ENCODE data around the gene EFCAB7. TPM values are rescaled to one million over a fixed set of nuclear protein-coding genes. Genes with fewer than 3 reads are reported as not detected.

Gene EFCAB7
- total RNA-seq, 2 experiments from 2014 or later, result 5.7 to 8.9 TPM

GRCh38 chr1:63509718-63510117, 13.6 kb upstream of the EFCAB7 start:
- no peaks in the 10 kb centered on the region for H3K27me3 ChIP-seq (ENCODE audit: control insufficient read depth in 1 of 2, insufficient read depth in 2 of 2, low read length in 2 of 2)
- CTCF ChIA-PET, result no interaction called here
- no peak for ATAC-seq (ENCODE audit: poor library complexity)
- Mint-ChIP-seq H3K27ac (no peak overlapping the region), H3K9me3 (no peaks in the 10 kb centered on the region), H3K4me3 (no peak overlapping the region), H3K36me3 (ENCODE audit: low read depth) (peaks cover 11% of the 10 kb centered on the region), H3K4me1 (ENCODE audit: low read depth) (no peaks in the 10 kb centered on the region), H3K27me3 (no peaks in the 10 kb centered on the region)
- POLR2A ChIA-PET, result no interaction called here
- TF ChIP-seq CTCF (IDR thresholded peaks at IDR 0.05), result no peak
- H3K36me3 ChIP-seq (ENCODE audit: insufficient read depth, low read length), result peaks cover 6% of the 10 kb centered on the region
- H3K4me1 ChIP-seq (ENCODE audit: insufficient read depth, low read length), result no peaks in the 10 kb centered on the region
- no peak overlapping the region for H3K4me3 ChIP-seq (ENCODE audit: low read length)
- DNase-seq, result no peak
- intact Hi-C loops (cut with DNase I, micrococcal nuclease), result no loop called here
- H3K9me3 ChIP-seq (ENCODE audit: control insufficient read depth in 1 of 2, insufficient read depth in 1 of 2, low read length in 2 of 2), result no peaks in the 10 kb centered on the region
- H3K27ac ChIP-seq (ENCODE audit: low read depth in 1 of 2, low read length in 2 of 2), result no peak overlapping the region

GRCh38 chr1:63512584-63512983, 10.7 kb upstream of the EFCAB7 start:
- no peaks in the 10 kb centered on the region for H3K27me3 Mint-ChIP-seq
- H3K4me3 Mint-ChIP-seq, result no peak overlapping the region
- no peaks in the 10 kb centered on the region for H3K4me1 Mint-ChIP-seq (ENCODE audit: low read depth)
- CTCF ChIA-PET, result no interaction called here
- H3K27ac ChIP-seq (ENCODE audit: low read depth in 1 of 2, low read length in 2 of 2), result no peak overlapping the region
- H3K4me1 ChIP-seq (ENCODE audit: insufficient read depth, low read length), result no peaks in the 10 kb centered on the region
- DNase-seq, result no peak
- no peaks in the 10 kb centered on the region for H3K27me3 ChIP-seq (ENCODE audit: control insufficient read depth in 1 of 2, insufficient read depth in 2 of 2, low read length in 2 of 2)
- POLR2A ChIA-PET, result interaction anchor here (1.0 kb wide), 1 partner anchor 10 kb away, joined by 3 read pairs; no protein-coding TSS in a partner anchor
- H3K9me3 ChIP-seq (ENCODE audit: control insufficient read depth in 1 of 2, insufficient read depth in 1 of 2, low read length in 2 of 2), result no peaks in the 10 kb centered on the region
- TF ChIP-seq CTCF (IDR thresholded peaks at IDR 0.05), result no peak
- no peaks in the 10 kb centered on the region for H3K36me3 ChIP-seq (ENCODE audit: insufficient read depth, low read length)
- no peak for ATAC-seq (ENCODE audit: poor library complexity)
- intact Hi-C loops (cut with DNase I, micrococcal nuclease), result no loop called here
- H3K9me3 Mint-ChIP-seq, result no peaks in the 10 kb centered on the region
- peaks cover 4% of the 10 kb centered on the region for H3K36me3 Mint-ChIP-seq (ENCODE audit: low read depth)
- H3K27ac Mint-ChIP-seq, result no peak overlapping the region
- no peak overlapping the region for H3K4me3 ChIP-seq (ENCODE audit: low read length)

- CTCF ChIA-PET, result no interaction called here
Observed at GRCh38 chr1:63516629-63517028, 6.7 kb upstream of the EFCAB7 start.

More at GRCh38 chr1:63516629-63517028, 6.7 kb upstream of the EFCAB7 start:
- H3K27ac ChIP-seq (ENCODE audit: low read depth in 1 of 2, low read length in 2 of 2), result no peak overlapping the region
- POLR2A ChIA-PET, result no interaction called here
- Mint-ChIP-seq H3K36me3 (ENCODE audit: low read depth) (no peaks in the 10 kb centered on the region), H3K4me3 (no peak overlapping the region), H3K4me1 (ENCODE audit: low read depth) (peaks cover 13% of the 10 kb centered on the region), H3K27ac (no peak overlapping the region), H3K27me3 (no peaks in the 10 kb centered on the region), H3K9me3 (no peaks in the 10 kb centered on the region)
- no peaks in the 10 kb centered on the region for H3K36me3 ChIP-seq (ENCODE audit: insufficient read depth, low read length)
- no peak overlapping the region for H3K4me3 ChIP-seq (ENCODE audit: low read length)
- H3K4me1 ChIP-seq (ENCODE audit: insufficient read depth, low read length), result no peaks in the 10 kb centered on the region
- no peak for ATAC-seq (ENCODE audit: poor library complexity)
- no peaks in the 10 kb centered on the region for H3K9me3 ChIP-seq (ENCODE audit: control insufficient read depth in 1 of 2, insufficient read depth in 1 of 2, low read length in 2 of 2)
- no peaks in the 10 kb centered on the region for H3K27me3 ChIP-seq (ENCODE audit: control insufficient read depth in 1 of 2, insufficient read depth in 2 of 2, low read length in 2 of 2)
- intact Hi-C loops (cut with DNase I, micrococcal nuclease), result no loop called here
- no peak for TF ChIP-seq CTCF (IDR thresholded peaks at IDR 0.05)
- DNase-seq, result no peak

All from CD4-positive, alpha-beta T cell (primary cell).